CD1c-positive myeloid dendritic cell (primary cell): ENCODE measurements around the gene C19orf53.

Experiments
- DNase-seq: peaks from one replicate; pipeline ENCODE4 v3.0.0-alpha.2; 2016; ENCODE audit errors: extremely low spot score

The C19orf53 gene

GRCh38 chr19:13796301-13797057 lies 22.2 kb downstream of the C19orf53 start:
- DNase-seq, result peak; percentile 80

GRCh38 chr19:13797058-13797440 lies 22.8 kb downstream of the C19orf53 start:
- DNase-seq, result no peak

- no peak for DNase-seq
Observed at GRCh38 chr19:13797870-13798269, 23.6 kb downstream of the C19orf53 start.

- DNase-seq, result no peak
Observed at GRCh38 chr19:13799669-13800068, 25.4 kb downstream of the C19orf53 start.

DNA sequence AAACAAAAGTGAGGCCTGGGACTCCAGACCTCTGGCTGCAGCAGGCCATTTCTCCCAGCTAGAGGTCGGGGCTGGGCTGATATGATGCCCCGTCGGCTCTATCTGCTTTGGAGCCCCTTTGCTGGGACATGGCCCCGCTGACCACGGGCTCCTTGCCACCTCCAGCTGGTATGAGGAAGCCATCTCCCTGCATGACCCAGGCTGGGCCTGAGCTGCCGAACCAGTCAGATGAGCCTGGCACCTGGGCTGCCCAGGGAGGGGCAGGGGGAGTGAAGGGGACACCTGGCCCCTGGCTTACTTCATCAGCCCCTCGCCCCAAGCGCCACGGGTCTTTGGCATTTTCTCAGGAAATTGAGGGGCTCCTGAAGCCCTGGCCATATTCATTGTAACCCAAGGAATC lies 28.8 kb downstream of the C19orf53 start:
- no peak for DNase-seq

GRCh38 chr19:13804830-13805683 lies 30.8 kb downstream of the C19orf53 start:
- no peak for DNase-seq

GRCh38 chr19:13806728-13807127 lies 32.5 kb downstream of the C19orf53 start:
- no peak for DNase-seq

DNA sequence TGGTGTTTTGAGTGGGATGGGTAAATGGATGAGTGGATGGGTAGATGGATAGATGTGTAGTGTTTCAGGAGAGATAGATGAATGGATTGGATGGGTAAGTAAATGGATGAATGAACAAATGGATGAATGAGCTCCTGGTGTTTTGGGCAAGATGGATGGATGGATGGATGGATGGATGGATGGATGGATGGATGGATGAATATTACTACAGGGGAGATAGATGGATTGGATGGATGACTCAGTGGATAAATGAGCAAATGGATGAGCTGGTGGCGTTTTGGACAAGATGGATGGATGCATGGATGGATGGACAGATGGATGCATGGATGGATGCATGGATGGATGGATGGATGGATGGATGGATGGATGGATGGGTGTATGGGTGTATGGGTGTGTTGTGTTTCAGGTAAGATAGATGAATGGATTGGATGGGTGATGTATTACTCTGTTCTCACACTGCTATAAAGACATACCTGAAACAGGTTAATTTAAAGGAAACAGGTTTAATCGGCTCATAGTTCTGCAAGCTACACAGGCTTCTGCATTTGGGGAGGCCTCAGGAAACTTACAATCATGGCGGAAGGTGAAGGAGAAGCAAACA lies 33.3 kb downstream of the C19orf53 start:
- no peak for DNase-seq

GRCh38 chr19:13808856-13809255 lies 34.6 kb downstream of the C19orf53 start:
- no peak for DNase-seq

- DNase-seq, result no peak
Observed at GRCh38 chr19:13812544-13812943, 38.3 kb downstream of the C19orf53 start.

DNA sequence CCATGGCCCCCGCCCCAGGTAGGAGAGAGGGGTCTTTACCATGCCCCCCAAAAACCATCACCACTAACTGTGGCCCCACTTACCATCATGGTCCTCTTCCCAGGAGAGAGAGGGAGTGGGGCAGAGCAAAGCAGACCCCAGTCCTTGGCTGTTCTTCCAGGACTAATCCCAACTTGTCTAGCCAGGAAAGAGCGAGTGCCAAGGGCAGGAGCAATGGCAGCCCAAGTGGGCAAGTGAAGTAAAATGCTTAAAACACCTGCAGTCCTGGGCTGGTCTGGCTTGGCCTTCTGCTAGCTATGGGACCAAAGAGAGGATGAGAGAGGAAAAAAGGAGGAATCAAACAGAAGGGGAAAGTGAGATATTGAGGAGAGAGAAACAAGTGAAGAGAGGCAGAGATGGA lies 38.9 kb downstream of the C19orf53 start:
- no peak for DNase-seq

DNA sequence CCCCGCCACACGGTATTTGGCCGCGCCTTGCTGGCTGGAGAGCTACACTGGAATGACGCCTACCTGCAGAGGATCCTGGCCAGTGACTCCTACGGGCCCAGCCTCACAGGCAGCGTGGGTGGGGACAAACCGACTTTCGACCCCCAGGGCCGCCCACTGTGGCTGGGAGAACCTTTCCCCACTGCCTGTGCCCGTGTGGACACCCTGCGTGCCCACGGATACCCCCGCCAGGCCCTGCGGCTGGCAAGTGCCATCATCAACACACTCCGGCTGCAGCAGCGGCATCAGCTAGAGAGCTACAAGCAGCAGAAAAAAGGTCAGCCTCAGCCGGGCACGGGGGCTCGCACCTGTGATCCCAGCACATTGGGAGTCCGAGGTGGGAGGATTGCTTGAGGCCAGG lies 40.3 kb downstream of the C19orf53 start:
- DNase-seq, result no peak

DNA sequence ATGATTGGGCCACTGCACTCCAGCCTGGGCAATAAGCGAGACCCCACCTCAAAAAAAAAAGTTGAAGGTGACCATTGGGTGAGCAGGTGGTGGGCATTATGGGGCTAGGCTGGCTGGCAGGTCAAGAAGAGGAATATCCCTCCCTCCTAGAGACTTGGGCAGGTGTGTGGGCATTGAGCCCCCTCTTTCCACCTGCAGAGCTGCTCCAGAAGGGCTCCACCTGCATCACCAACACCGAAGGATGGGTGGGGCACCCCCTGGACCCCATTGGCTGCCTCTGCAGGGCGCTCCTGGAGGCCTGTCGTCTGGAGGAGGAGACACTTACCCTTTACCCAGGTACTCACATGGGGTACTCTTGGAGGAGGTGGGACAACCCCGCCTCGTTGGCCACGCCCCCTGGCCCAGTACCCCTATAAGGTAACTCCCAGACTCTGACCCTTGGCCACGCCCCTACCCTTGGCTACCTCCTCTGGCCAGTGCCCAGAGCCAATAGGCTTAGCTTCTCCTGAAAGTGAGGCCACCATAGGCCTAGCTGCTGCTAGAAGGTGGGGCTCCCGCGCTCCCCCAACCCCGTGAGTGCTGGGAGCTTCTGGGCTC lies 42.9 kb downstream of the C19orf53 start:
- DNase-seq, result no peak

DNA sequence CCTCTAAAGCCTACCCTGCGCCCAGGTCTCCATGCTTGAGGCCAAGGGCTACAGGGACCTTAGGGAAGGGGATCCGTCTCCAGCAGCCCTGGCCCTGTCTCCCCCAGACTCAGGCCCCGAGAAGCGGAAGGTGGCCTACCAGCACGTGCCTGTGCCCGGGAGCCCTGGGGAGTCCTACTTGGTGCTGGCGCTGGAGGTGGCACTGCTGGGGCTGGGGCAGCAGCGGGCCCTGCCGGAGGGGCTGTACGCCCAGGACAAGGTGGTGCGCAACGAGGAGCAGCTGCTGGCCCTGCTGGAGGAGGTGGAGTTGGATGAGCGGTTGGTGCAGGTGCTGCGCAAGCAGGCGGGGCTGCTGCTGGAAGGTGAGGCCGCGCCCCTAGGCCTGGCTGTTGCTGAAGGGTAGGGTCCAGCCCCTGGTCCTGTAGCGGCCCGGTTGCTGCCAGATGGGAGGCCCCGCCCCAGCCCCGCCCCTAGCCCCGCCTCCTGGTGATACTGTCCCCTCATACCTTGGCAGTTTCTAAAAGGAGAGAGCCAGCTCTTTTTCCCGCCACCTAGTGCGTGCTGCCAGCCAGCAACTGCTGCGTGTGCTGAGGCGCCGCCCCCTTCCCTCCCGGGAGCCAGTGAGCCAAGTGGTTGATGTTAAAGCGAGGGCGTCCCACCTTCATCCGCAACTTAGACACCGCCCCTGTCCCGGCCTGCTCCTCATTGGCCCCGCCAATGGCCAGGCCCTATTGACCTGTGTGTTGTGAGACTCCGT lies 43.5 kb downstream of the C19orf53 start:
- peak; percentile 10 for DNase-seq

DNA sequence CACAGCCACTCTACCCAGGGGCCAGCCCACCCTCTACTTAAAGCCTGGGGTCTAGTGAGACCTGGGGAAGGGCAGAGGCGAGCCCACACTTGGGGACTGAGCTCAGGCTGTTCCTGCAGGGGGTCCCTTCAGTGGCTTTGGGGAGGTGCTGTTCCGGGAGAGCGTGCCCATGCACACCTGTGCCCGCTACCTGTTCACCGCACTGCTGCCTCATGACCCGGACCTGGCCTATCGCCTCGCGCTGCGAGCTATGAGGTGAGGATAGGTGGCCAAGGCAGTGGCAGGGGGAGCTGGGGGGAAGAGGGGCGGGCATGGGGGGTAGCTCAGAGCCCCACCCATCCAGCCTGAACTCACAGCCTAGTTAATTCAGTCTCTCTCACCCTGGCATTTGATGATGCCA lies 45.0 kb downstream of the C19orf53 start:
- DNase-seq, result no peak

DNA sequence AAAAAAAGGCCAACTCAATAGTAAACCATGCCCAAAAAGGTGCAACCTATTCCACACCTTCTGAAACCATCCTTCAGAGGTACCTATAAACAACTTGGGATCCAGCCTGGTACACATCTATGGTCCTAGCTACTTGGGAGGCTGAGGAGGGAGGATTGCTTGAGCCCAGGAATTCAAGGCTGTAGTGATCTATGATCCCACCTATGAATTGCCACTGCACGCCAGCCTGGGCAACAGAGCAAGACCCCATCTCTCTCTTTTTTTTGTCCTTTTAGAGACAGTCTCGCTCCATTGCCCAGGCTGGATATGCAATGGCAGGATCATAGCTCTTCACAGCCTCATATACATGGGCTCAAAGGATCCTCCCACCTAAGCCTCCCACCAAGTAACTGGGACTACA lies 47.0 kb downstream of the C19orf53 start:
- no peak for DNase-seq

GRCh38 chr19:13823256-13823655 lies 49.0 kb downstream of the C19orf53 start:
- DNase-seq, result no peak

DNA sequence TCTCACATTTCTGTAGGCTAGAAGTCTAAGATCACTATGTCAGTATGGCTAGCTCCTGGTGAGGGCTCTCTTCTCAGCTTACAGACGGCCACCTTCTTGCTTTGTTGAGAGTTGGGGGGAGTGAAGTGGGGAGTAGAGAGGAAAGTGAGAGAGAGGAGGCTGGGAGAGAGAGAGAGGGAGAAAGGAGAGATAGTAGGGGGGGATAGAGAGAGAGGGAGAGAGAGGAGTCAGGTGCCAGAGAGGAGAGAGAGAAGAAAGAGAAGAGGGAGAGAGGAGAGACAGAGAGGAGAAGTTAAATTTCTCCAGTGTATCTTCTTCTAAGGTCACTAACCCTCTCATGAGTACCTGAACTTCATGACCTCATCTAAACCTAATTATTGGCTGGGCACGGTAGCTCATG lies 49.6 kb downstream of the C19orf53 start:
- DNase-seq, result no peak

DNA sequence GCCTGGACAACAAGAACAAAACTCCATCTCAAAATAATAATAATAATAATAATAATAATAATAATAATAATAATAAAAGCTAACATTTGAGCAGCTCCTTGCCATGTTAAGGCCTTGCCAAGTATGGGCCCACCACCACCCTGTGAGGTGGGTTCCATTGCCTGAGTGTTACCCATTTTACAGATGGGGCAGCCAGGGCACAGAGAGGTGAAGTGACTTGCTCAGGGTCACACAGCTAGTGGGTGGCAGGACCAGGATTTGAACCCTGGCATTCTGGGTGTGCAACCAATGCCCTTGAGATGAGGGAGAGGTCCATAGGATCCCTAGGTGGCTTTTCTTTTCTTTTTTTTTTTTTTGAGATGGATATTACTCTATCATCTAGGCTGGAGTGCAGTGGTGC lies 50.4 kb downstream of the C19orf53 start:
- no peak for DNase-seq

DNA sequence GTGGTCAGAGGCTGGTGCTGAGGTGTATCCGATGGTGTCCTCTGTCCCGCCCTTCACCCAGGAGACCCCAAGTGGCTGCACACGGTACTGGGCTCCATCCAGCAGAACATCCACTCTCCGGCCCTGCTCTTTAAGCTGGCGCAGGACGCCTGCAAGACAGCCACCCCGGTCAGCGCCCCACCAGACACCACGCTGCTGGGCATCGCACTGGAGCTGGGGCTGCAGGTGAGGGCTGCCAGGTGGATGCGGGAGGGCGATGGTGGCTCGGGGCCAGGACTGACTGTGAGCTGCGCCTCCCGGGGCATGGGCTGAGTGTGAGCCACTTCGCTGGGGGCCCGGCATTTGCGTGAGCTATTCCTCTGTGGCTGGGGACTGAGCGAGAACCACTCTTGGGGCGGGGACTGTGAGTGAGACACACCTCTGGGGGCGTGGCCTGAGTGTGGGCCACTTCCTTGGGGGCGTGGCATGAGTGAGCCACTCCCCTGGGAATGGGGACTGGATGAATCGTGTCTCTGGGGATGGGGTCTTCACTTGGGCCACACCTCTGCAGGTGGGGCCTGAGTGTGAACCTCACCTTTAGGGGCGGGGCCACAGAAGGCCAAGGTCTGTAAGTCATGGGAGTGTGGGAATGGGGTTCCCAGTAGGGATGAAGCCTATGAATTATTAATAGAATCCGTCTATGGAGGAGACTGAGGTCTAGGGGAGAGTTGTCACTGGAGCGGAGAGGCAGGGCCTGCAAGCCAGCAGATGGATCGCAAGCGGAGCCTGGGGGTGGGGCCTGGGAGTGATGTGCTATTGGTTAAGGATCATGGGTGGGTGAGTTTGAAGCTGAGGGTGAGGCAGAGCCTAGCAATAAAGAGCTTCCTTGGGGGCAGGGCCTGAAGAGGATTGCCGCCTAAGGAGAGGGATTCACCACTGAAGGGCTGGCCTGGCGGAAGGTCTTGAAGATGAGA lies 51.5 kb downstream of the C19orf53 start:
- DNase-seq, result no peak
